Measurements from ENCODE around the gene SPON2. TPM values are rescaled to one million over a fixed set of nuclear protein-coding genes. Genes with fewer than 3 reads are reported as not detected.

The SPON2 gene
- total RNA-seq, 1 donor from 2014 or later: 18.1 TPM

DNA sequence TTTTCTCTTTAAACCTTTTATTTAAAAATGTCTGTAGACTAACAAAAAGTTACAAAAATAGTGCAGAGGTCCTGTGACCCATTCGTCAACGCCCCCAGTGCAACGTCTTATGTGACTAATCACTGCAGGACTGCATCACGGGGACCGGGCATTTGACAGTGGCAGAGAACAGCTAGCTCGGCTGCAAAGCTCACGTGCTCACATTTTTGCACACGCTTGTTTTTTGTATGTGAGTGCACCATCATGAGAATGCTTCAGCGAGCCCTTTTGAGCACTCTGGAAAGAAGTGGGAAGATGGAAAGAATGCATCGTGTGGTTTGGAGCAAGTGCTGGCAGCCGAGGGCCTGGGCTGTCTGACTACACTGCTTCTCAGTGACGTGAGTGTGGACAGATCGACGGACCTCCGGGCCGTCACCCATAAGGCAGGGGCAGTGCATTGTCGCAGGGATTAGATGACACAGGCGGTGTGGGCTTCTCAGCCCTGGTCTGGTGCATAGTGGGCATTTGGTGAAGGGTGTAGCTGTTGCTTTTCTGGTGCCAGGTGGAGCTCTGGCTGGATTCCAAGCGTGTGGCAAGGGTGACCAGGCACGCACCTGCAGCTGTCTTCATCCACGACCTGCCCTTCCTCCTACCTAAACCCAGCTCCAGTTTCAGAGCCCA, 17.7 kb downstream of the SPON2 start:
- TF ChIP-seq, protein P1, sequence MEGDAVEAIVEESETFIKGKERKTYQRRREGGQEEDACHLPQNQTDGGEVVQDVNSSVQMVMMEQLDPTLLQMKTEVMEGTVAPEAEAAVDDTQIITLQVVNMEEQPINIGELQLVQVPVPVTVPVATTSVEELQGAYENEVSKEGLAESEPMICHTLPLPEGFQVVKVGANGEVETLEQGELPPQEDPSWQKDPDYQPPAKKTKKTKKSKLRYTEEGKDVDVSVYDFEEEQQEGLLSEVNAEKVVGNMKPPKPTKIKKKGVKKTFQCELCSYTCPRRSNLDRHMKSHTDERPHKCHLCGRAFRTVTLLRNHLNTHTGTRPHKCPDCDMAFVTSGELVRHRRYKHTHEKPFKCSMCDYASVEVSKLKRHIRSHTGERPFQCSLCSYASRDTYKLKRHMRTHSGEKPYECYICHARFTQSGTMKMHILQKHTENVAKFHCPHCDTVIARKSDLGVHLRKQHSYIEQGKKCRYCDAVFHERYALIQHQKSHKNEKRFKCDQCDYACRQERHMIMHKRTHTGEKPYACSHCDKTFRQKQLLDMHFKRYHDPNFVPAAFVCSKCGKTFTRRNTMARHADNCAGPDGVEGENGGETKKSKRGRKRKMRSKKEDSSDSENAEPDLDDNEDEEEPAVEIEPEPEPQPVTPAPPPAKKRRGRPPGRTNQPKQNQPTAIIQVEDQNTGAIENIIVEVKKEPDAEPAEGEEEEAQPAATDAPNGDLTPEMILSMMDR (conservative IDR thresholded peaks at IDR 0.05; ENCODE audit: low read depth, low read length): no peak
- no peak for DNase-seq (ENCODE audit: low read depth)
- H3K4me3 ChIP-seq (ENCODE audit: low read depth, low read length): peak overlapping the region; percentile 5

DNA sequence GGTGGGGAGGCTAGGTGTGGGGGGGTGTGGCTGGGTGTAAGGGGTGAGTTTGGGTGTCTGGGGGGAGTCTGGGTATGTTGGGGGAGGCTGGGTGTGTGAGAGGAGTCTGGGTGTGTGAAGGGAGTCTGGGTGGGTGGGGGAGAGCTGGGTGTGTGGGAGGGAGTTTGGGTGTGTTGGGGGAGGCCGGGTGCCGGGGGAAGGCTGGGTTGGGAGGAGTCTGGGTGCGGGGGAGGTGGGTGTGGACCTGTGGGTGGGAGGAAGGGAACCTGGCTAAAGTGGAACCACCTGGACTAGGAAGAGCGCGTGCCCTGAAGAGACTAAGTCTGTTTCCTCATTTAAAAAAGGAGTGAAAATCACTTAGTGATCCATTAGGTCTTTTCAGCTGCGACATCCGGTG, 18.3 kb downstream of the SPON2 start:
- H3K4me3 ChIP-seq (ENCODE audit: low read depth, low read length): peak overlapping the region; percentile 5
- TF ChIP-seq, protein P1 (conservative IDR thresholded peaks at IDR 0.05; ENCODE audit: low read depth, low read length): no peak
- DNase-seq (ENCODE audit: low read depth): no peak

DNA sequence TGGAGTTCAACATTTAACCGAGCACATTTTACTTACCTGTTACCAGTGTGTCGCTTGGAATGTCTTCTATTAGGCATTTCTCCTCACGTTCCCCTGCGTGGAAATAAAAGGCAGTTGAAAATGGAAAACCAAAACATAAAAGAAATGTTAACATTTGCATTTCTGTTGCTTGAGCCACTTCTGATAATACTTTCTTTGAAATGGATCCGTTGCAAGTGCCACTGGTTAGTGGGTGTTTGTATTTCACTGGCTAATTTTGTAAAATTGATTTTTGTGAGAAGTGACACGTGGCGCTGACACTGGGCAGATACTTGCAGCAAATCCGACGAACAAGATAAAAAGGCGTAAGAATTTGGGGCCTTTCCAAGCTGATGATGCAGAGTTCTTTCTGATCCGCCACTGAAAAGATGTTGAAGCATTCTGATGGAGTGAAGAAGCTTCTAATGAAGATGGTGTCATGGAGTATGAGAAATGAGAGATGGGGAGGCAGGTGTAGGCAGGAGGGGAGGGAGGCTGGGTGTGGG, 18.8 kb downstream of the SPON2 start:
- H3K4me3 ChIP-seq (ENCODE audit: low read depth, low read length): no peak overlapping the region
- no peak for DNase-seq (ENCODE audit: low read depth)
- TF ChIP-seq, protein P1 (conservative IDR thresholded peaks at IDR 0.05; ENCODE audit: low read depth, low read length): no peak

DNA sequence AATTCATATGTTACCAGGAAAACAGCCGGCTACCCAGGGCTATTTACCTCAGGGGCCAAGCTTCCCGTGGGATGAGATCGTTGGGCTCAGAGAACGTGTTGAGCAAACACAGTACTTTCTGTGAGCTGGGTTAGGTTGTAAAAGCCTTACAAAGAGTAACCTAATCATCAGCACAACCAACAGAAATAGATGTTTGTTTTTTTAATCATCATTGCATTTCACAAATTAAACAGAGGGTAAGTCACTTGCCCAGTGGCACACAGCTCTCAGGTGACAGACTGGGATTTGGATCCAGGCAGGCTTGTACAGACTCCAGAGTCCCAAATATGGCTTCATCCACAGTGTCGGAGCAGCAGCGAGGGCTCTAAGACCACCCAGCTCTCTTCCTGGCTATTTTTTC, 20.1 kb downstream of the SPON2 start:
- DNase-seq (ENCODE audit: low read depth): no peak
- no peak overlapping the region for H3K4me3 ChIP-seq (ENCODE audit: low read depth, low read length)
- TF ChIP-seq, protein P1 (conservative IDR thresholded peaks at IDR 0.05; ENCODE audit: low read depth, low read length): no peak

DNA sequence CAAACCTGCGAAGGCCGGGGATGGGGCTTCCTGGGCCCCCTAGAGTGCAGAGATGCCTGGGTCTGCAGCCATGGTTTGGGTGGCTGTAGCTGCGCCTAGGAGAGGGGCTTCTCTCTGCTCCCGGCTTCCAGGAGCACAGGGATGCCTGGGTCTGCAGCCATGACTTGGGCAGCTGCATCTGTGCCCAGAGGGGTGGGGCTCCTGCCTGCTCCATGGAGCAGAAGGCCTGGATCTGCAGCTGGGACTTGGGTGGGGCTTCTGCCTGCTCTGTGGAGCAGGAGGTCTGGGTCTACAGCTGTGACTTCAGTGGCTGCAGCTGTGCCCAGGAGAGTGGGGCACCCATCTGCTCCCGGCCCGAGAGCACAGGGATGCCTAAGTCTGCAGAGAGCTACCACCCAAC, 20.8 kb downstream of the SPON2 start:
- TF ChIP-seq, protein P1 (conservative IDR thresholded peaks at IDR 0.05; ENCODE audit: low read depth, low read length): no peak
- DNase-seq (ENCODE audit: low read depth): no peak
- no peak overlapping the region for H3K4me3 ChIP-seq (ENCODE audit: low read depth, low read length)

DNA sequence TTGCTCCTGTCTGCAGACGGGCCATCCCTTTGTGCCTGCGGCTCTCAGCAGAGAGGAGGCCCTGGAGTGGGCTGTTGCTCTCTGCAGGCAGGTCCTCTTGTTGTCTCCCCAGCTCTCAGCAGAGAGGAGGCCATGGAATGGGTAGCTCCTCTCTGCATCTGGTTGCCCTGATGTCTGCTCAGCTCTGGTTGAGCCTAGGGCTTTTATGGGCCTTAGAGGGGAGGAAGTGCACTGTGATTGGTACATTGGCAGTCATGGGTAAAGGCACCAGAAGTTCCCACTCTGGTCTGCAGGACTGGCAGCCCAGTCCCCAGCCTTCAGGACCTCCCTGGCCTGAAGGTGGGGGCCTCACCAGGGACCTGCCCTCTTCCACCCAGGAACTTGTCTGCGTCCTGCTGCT, 21.5 kb downstream of the SPON2 start:
- TF ChIP-seq, protein P1 (conservative IDR thresholded peaks at IDR 0.05; ENCODE audit: low read depth, low read length): no peak
- H3K4me3 ChIP-seq (ENCODE audit: low read depth, low read length): no peak overlapping the region
- no peak for DNase-seq (ENCODE audit: low read depth)

DNA sequence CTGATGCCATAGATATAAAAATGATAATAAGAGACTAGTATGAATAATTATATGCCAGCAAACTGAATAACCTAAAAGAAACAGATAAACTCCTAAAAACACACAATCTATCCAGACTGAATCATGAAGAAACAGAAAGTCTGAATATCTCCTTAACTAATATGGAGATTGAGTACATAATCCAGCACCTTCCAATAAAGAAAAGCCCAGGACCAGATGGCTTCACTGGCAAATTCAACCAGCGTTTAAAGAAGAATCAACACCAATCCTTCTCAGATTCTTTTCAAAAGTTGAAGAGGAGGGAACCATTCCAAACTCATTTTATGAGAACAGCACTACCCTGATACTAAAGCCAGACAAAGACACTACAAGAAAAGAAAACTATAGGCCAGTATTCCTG, 32.5 kb downstream of the SPON2 start:
- DNase-seq (ENCODE audit: low read depth): no peak
- no peak overlapping the region for H3K4me3 ChIP-seq (ENCODE audit: low read depth, low read length)
- TF ChIP-seq, protein P1 (conservative IDR thresholded peaks at IDR 0.05; ENCODE audit: low read depth, low read length): no peak
